KMS-11 (cell line): ENCODE data around the gene OR9A2.

Experiments used
- H2AFZ ChIP-seq: fragments of 200-600 bp; sonication (generic); 2 replicates; pipeline ENCODE4 v1.6.1; 2016; ENCODE audit warnings: antibody characterized with exemption, mixed run types, low read depth
- H3K27ac ChIP-seq: fragments of 200-600 bp; sonication (generic); 2 replicates; pipeline ENCODE4 v1.6.1; 2016; ENCODE audit warnings: mild to moderate bottlenecking, mixed run types
- H3K27me3 ChIP-seq: fragments of 200-600 bp; sonication (generic); 2 replicates; pipeline ENCODE4 v1.6.1; 2017; ENCODE audit warnings: mild to moderate bottlenecking, low read depth, mixed run types, moderate library complexity; ENCODE audit not compliant: insufficient read depth
- H3K36me3 ChIP-seq: fragments of 200-600 bp; sonication (generic); 2 replicates; pipeline ENCODE4 v1.6.1; 2017; ENCODE audit warnings: mild to moderate bottlenecking, mixed run types; ENCODE audit not compliant: insufficient read depth
- H3K4me1 ChIP-seq: fragments of 200-600 bp; sonication (generic); 2 replicates; pipeline ENCODE4 v1.6.1; 2016; ENCODE audit warnings: mild to moderate bottlenecking, low read depth, mixed run types; ENCODE audit not compliant: poor library complexity, severe bottlenecking
- H3K4me2 ChIP-seq: fragments of 200-600 bp; sonication (generic); 2 replicates; pipeline ENCODE4 v1.7.0; 2016; ENCODE audit warnings: mild to moderate bottlenecking, mixed run types
- H3K4me3 ChIP-seq: fragments of 200-600 bp; sonication (generic); IDR thresholded peaks from 2 replicates; pipeline ENCODE4 v1.6.1; 2017; ENCODE audit warnings: low read depth, low read length, mixed read lengths; ENCODE audit not compliant: insufficient read depth
- H3K79me2 ChIP-seq: fragments of 200-600 bp; sonication (generic); 2 replicates; pipeline ENCODE4 v1.6.1; 2016; ENCODE audit warnings: low read depth, mixed run types; ENCODE audit not compliant: insufficient read depth
- H3K9ac ChIP-seq: fragments of 200-600 bp; sonication (generic); 2 replicates; pipeline ENCODE4 v1.6.1; 2016; ENCODE audit warnings: mild to moderate bottlenecking, mixed run types
- H4K20me1 ChIP-seq: fragments of 200-600 bp; sonication (generic); 2 replicates; pipeline ENCODE4 v1.6.1; 2016; ENCODE audit warnings: mild to moderate bottlenecking, mixed run types; ENCODE audit not compliant: insufficient read depth
- CTCF ChIP-seq: fragments of 200-600 bp; sonication (generic); conservative IDR thresholded peaks from 2 replicates; pipeline ENCODE4 v1.6.1; 2017; ENCODE audit warnings: low read depth, mild to moderate bottlenecking, antibody characterized with exemption, low read length, moderate library complexity, mixed read lengths

Gene OR9A2

GRCh38 chr7:143003393-143004051 lies 23.4 kb downstream of the OR9A2 start:
- H3K79me2 ChIP-seq = no peaks in the 10 kb centered on the region
- H3K9ac ChIP-seq = no peak overlapping the region
- peak overlapping the region; percentile 27 for H3K4me2 ChIP-seq
- no peak overlapping the region for H3K27ac ChIP-seq
- TF ChIP-seq CTCF = peak; percentile 97
- no peaks in the 10 kb centered on the region for H4K20me1 ChIP-seq
- H3K36me3 ChIP-seq = no peaks in the 10 kb centered on the region
- peak overlapping the region; percentile 78 for H2AFZ ChIP-seq
- H3K4me3 ChIP-seq = no peak overlapping the region
- peaks cover 4% of the 10 kb centered on the region for H3K4me1 ChIP-seq
- H3K27me3 ChIP-seq = no peaks in the 10 kb centered on the region

- peak overlapping the region; percentile 27 for H3K4me2 ChIP-seq
- H4K20me1 ChIP-seq = no peaks in the 10 kb centered on the region
- H3K4me3 ChIP-seq = no peak overlapping the region
- H3K27ac ChIP-seq = no peak overlapping the region
- peaks cover 4% of the 10 kb centered on the region for H3K4me1 ChIP-seq
- H3K79me2 ChIP-seq = no peaks in the 10 kb centered on the region
- H3K9ac ChIP-seq = no peak overlapping the region
- no peaks in the 10 kb centered on the region for H3K36me3 ChIP-seq
- H2AFZ ChIP-seq = peak overlapping the region; percentile 78
- H3K27me3 ChIP-seq = no peaks in the 10 kb centered on the region
- no peak for TF ChIP-seq CTCF
Observed at GRCh38 chr7:143002898-143003297, 24.0 kb downstream of the OR9A2 start.

GRCh38 chr7:143002106-143002505 lies 24.8 kb downstream of the OR9A2 start:
- no peak overlapping the region for H3K9ac ChIP-seq
- TF ChIP-seq CTCF = peak; percentile 46; the same call in 1 of the 2 replicates
- no peak overlapping the region for H3K4me2 ChIP-seq
- no peak overlapping the region for H2AFZ ChIP-seq
- H4K20me1 ChIP-seq = no peaks in the 10 kb centered on the region
- peaks cover 4% of the 10 kb centered on the region for H3K4me1 ChIP-seq
- H3K79me2 ChIP-seq = no peaks in the 10 kb centered on the region
- no peak overlapping the region for H3K4me3 ChIP-seq
- H3K27ac ChIP-seq = no peak overlapping the region
- no peaks in the 10 kb centered on the region for H3K36me3 ChIP-seq
- no peaks in the 10 kb centered on the region for H3K27me3 ChIP-seq

- Histone ChIP-seq H3K4me2 (no peak overlapping the region), H3K4me3 (no peak overlapping the region)
Observed at GRCh38 chr7:143000648-143001047, 26.3 kb downstream of the OR9A2 start.

More at GRCh38 chr7:143000648-143001047, 26.3 kb downstream of the OR9A2 start:
- H2AFZ ChIP-seq = no peak overlapping the region
- no peak for TF ChIP-seq CTCF
- H3K79me2 ChIP-seq = no peaks in the 10 kb centered on the region
- no peak overlapping the region for H3K27ac ChIP-seq
- H3K4me1 ChIP-seq = peaks cover 4% of the 10 kb centered on the region
- no peaks in the 10 kb centered on the region for H3K27me3 ChIP-seq
- H3K36me3 ChIP-seq = no peaks in the 10 kb centered on the region
- no peak overlapping the region for H3K9ac ChIP-seq
- H4K20me1 ChIP-seq = no peaks in the 10 kb centered on the region
